Measurements from ENCODE around the gene CCDC144A.
"Not testable (repeated sequence)": the region's sequence is repeated elsewhere in the genome, so short reads cannot be mapped to it uniquely, and the experiment has no call there.

Gene CCDC144A

DNA sequence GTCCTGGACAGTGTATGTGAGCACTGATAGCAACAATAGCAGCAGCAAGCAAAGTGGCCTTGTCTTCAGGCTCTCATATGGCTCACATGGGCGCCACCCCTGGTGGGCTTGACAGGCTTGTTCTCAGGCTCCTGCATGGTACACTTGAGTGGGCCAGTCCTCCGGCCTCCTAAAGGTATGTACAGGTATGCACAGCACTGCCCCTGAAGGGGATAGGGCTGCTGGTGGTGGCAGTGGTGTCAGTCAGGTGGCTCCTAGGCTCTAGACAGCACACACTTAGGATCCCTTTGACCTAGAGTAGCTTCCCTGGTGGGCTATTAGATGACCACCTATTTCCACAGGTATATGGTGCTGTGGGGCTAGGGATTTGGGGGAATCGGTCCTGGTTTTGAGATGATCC lies 67.5 kb downstream of the CCDC144A start:
- not testable (repeated sequence) for DNase-seq (ENCODE audit: low read depth in 2 of 2)

DNA sequence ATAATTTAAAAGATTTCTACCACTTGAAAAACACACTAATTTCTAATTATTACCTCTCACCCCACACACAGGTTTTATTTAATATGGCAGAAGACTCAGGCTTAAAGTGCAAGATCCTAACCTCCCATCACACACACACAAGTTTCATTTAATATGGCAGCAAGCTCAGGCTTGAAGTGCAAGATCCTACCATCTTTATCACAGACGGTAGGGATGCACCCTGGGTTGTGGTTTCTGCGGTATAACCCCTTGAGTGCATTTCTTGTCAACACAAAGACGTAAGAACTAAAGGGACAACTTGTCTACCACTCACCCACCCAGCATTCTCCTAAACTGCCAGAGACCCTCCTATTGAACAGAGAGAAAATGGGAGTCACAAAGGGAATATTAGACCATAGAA lies 68.1 kb downstream of the CCDC144A start:
- not testable (repeated sequence) for DNase-seq (ENCODE audit: low read depth in 2 of 2)

DNA sequence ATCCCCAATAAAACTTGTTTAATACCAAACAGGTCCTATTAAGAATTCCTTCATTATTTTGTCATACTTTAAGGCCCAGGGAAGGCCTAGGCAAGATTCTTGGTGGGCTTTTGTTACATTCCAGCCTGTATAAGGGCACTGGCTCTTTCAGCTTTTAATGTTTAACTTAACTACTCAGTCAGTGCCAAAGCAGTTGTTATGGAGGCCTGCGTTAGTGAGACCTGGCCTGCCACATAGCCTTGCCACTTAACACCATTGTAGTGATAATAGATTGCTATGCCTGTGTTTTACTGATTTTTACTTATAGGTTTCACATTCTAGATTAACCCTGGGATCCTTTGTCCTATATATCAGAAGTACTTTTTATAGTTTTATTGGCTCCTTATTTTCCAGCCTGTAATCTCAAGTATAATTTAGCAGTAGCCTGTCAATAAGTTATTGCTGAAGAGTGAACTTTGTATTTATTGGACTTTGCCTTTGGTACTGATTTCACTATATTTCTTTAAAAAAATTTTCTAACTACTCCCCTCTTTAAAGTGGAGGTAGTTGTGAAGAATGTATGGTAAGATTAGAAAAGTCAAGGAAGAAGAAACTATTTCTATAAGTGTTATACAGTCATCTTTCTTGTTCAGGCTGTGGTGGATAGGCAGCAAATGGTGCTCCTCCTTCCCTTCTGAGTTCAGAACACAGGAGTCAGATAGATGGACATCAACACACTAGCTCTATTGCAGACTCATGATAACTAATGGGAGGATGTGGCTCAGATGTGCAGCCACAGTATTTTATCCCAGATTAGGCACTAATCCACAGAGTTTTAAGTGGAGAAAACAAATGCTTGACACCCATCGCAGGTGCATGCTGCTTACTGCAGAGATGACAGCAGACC lies 78.5 kb downstream of the CCDC144A start:
- not testable (repeated sequence) for DNase-seq (ENCODE audit: low read depth in 2 of 2)

DNA sequence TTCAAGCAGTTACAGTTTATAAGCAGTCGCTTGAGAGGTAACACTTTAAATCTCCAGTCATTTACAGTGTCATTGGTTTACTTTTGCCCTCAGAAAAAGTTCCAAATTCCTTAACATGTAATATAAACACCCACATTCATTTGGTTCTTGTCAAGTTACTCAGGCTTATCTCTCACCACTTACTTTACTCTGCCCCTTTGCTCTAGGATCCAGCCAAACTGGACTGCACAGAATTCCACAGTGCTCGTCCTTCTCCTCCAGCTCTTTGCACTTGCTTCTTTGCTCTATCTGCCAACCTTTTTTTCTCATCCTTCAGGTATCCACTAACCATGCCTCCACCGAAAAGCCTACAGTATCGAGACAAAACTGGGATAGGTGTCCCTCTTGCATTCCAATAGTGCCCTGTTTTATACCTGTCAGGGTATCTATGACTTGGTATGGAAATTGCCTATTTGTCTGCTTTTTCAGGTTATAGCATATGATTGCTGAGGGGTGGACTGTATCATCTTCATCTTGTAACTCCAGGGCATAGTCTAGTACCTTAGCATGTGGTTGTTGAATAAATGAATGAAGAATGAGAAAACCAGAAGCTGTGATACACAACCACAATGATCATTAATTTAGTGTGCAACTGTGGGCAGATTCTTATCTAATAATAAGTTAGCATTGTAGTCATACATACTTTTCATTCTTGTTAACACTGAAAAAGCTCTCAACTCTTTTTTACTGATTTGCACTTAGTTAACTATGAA lies 82.5 kb downstream of the CCDC144A start:
- not testable (repeated sequence) for DNase-seq (ENCODE audit: low read depth in 2 of 2)

DNA sequence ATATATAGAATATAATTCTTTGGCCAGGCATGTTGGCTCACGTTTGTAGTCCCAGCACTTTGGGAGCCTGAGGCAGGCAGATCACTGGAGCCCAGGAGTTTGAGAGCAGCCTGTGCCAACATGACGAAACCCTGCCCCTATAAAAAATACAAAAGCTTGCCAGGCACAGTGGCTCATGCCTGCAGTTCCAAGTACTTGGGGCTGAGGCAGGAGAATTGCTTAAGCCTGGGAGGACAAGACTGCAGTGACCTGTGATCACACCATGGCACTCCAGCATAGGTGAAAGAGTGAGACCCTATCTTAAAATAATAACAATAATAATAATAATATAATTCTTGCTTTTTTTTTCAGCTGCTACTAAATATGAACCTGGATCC lies 83.1 kb downstream of the CCDC144A start:
- not testable (repeated sequence) for DNase-seq (ENCODE audit: low read depth in 2 of 2)

DNA sequence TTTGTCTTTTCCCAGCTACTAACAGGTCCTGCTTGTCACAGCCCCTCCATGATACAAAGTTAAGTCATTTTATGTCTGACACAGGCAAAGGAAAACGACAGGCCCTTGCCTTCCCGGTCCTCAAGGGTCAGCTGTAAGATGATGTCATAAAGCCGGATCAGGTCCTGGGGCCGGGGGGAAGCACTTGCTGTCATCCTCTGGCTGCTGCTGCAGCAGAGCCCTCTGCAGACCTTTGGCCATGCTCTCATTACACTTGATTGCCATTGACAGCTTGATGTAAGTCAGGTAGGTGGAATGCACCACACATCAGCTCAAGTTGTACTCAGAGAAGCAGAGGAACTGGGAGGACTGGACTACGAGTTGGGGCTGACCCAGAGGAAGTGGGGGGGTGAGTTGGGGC lies 97.8 kb downstream of the CCDC144A start:
- DNase-seq (ENCODE audit: low read depth in 2 of 2), result not testable (repeated sequence)

DNA sequence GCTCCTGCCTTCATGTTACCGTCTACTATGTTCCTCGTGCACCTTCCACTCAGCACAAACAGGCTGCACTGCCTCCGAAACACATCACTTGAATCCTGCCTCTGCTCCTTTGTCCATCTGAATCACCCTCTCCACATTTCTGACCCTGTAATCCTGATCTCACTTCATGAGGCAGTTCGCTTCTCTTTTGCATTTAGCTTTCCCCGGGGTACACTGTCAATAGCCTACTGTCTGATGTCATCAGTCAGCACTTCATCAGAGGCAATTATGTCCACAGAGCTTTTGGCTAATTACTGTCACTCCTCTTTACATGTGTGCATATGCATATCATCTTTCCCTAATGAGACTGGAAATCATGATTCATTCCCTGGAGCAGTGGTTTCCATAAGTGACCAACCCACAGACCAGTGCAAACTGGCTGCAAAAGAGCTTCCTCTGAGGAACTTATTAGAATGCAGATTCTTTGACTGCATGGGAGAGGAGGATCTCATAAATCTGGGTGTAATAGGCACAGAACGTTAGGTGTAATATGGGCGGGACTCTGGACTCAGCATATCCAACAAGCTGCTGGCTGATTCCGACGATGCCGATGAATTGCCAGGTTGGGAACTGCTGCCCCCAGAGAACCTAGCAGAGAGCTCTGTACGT lies 99.0 kb downstream of the CCDC144A start:
- DNase-seq (ENCODE audit: low read depth in 2 of 2), result not testable (repeated sequence)

DNA sequence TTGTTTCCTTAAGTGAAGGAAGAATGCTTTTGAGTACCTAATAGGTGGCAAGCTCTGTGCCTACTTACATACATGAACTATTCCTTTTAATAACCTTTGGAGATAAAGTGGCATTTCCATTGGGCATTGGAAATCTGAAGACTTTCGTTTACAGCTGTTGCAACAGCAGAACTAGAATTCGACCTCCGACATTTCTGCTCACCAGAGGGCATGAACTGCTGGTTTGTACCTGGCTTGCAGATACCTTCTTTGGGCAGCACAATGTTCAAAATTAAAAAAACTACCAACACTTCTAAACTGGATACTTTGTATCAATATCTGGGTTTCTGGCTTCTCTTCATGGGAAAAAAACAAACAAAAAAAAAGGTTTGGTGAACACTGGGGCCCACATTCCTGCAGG lies 99.6 kb downstream of the CCDC144A start:
- DNase-seq (ENCODE audit: low read depth in 2 of 2), result not testable (repeated sequence)

DNA sequence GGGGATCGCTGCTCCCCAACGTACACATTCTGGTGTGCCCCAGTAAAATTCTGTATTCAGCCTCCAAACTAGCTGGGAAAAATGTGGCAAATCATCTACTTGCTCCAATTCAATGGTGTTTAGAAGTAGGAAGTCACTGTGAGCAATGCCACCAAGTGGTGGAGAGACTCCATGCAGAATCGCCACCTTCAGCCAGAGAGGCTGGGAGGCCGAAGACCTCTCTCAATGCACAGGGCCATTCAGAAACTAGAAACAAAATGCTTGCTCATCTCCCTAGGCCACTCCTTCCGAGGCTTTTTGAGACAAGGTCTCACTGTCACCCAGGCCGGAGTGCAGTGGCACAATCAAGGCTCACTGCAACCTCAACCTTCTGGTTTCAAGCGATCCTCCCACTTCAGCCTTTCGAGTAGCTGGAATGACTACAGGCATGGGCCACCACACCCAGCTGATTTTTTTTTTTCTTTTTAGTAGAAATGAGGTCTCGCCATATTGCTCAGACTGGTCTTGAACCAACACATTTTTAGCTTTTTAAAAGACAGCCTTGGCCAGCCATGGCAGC lies 100.4 kb downstream of the CCDC144A start:
- DNase-seq (ENCODE audit: low read depth in 2 of 2), result not testable (repeated sequence)

DNA sequence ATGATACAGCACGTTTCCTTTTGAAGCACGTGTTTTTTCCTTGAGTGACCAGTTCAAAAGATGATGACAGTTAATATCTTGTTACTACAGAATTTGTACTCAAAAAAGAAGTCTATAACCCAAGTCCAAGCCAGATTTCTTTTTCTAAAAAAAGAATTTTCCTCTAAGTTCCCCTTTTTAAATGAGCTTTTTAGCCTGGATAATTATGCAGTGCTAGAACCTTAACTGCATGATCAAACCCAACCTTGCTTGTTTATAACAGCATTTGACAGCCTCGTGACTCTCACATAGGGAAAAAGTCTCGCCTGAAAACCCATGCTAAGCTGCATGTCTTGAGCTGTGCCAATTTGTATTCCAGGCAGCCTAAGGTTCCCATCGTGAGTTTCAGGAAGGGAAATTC lies 104.2 kb downstream of the CCDC144A start:
- DNase-seq (ENCODE audit: low read depth in 2 of 2), result not testable (repeated sequence)

DNA sequence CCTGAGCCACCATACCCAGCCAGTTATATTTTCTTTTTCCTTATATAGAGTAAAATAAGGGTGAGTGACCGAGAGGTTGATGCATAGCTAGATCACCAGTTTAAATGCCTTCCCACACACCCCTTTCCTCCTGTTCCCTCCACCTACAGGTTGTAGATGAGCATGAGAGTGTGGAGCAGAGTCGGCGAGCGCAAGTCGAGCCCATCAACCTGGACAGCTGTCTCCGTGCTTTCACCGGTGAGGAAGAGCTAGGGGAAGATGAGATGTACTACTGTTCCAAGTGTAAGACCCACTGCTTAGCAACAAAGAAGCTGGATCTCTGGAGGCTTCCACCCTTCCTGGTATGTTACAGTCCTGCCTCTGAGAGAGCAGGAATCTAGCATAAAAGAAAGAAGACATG lies 105.9 kb downstream of the CCDC144A start:
- DNase-seq (ENCODE audit: low read depth in 2 of 2), result not testable (repeated sequence)

DNA sequence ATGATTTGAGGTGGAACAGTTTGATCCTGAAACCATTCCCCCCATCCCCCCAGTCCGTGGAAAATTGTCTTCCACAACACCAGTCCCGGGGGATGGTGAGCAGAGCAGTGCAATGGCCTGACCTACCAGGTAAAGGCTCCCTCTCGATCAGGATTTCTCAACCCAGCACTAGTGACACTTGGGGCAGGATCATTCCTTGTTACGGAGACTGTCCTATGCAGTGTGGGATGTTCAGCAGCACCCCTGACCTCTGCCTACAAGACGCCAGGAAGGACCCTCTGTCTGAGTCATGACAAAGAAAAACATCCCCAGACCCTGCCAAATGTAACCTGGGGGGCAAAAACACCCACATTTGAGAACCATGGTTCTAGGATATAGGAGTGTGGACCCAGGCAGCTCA lies 114.8 kb downstream of the CCDC144A start:
- not testable (repeated sequence) for DNase-seq (ENCODE audit: low read depth in 2 of 2)

DNA sequence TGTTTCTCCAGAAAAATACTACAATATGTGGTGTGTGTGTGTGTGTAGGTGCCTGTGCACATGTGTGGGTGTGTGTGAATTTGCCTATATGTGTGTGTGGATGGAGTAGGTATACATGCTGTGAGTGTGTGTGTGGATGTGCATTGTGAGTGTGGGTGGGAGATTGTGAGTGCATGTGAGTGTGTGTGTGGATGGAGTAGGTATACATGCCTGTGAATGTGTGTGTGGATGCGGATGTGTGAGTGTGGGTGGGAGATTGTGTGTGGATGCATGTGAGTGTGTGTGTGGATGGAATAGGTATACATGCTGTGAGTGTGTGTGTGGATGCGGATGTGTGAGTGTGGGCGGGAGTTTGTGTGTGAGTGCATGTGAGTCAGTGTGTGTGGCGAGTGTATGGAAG lies 116.6 kb downstream of the CCDC144A start:
- DNase-seq (ENCODE audit: low read depth in 2 of 2), result not testable (repeated sequence)

DNA sequence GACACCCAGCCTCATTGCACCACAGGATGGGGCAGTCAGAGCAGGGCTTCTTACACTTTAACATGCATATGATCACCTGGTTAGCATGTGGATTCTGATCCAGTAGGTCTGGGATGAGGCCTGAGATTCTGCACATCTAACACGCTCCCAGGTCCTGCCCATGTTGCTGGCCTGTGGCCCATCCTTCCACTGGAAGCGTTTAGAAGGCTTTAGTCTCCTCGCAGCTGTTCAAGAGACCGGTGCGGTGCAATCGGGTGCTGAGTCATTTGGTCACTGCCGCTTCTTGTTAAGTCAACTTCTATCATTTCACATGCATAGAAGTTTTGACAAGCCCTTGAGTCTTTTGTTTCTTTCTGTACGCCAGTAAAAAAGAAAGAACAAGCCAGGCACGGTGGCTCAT lies 117.6 kb downstream of the CCDC144A start:
- not testable (repeated sequence) for DNase-seq (ENCODE audit: low read depth in 2 of 2)

DNA sequence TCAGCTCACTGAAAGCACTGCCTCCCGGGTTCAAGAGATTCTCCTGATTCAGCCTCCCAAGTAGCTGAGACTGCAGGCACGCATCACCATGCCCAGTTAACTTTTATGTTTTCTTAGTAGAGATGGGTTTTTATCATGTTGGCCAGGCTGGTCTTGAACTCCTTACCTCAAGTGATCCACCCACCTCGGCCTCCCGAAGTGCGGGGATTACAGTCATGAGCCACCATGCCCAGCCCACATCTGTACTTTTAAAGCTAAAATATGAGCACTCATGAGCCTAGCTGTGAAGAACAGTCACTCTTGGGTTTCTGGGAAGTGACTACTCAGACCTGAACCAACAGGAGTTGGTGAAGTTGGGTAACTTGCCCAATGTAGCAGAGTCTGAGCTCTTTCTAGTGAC lies 120.2 kb downstream of the CCDC144A start:
- not testable (repeated sequence) for DNase-seq (ENCODE audit: low read depth in 2 of 2)

DNA sequence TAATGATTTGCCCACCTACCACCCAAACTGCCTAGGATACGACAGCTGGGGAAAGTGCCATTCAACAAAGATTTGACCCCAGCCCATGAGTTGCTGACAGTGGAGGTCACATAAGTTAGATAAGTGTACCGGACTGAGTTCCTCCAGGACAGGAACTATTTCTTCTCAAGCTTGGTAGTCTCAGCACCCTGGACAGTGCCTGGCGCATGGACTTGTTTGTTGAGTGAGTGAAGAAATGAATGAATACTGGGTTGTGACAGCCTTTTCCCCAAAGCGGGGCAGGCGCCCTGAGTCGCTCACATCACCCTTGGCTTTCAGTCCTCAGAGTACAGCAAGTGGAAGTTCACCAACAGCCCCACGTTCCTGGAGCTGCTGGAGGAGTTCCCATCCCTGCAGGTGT lies 122.1 kb downstream of the CCDC144A start:
- not testable (repeated sequence) for DNase-seq (ENCODE audit: low read depth in 2 of 2)

DNA sequence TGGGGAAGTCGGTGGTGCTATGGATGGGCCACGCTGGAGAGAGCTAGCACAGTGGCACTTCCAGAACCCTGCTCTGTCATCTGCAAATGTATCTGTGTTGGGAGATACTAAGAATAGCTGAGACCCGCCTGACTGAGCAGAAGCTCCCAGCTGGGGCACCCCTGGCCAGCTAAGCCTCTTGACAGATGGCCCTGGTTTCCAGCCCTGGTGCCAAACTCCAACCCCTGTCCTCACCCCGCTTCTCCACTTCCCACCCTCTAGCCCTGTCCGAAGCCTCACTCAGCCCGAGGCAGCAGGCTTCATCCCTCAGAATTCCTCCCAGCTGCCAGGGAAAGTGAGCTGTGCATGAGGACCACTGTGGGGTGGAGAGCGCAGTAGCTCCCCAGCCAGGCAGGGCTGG lies 124.4 kb downstream of the CCDC144A start:
- DNase-seq (ENCODE audit: low read depth in 2 of 2), result no peak

DNA sequence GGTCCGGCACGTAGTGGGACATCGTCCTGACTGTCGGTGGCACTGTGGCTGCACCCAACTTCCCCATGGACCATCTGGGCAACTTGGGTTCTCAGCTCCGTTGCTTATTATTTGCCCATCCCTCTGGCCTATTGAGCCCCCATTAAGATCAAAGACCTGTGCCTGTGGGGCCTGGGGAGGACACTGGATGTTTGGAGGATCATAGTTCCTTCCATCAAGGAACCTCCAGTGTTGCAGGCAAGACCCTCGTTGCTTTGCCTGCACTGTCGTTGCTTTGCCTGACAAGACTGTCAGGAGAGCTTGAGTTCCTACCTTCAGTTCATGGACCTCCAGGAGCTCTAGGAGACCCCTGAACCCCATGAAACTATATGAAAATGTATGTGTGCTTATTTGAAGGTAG lies 127.2 kb downstream of the CCDC144A start:
- DNase-seq (ENCODE audit: low read depth in 2 of 2), result no peak

DNA sequence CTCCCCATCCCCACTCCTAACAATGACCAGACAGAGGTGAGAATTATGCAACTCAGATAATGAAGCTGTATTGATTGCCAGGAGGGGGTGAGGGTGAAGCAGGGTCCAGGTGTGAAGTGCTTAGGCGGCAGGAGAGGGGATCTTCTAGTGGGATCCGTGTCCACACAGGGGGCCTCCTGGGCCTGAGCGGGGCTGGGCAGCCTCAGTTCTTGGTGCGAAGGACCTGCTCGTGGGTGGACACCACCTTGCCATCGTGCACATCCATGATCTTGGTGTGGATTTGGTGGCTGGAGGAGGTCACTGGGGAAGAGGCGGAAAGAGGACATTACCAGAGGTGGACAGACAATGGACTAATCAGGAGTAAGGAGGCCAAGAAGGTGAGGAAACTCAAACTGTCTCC lies 127.9 kb downstream of the CCDC144A start:
- DNase-seq (ENCODE audit: low read depth in 2 of 2), result not testable (repeated sequence)

DNA sequence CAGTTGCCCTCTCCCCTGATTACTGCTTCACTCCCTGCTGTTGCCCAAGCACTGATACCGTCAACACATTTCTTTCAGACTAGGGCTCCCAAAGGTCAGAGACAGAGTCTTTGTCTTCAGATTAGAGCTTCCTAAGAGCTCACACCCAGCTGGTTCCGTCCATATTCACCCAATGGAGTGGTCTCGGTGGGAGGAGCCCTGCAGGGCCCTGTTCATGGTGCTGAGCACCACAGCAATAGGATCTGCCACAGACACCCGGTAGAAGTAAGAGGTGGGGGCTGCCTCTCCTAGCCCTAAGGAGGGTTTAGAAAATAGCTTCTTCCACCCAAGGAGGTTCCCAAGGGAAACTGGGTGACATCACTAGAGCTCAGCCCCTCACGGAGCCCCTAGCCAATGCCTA lies 128.3 kb downstream of the CCDC144A start:
- DNase-seq (ENCODE audit: low read depth in 2 of 2), result no peak

DNA sequence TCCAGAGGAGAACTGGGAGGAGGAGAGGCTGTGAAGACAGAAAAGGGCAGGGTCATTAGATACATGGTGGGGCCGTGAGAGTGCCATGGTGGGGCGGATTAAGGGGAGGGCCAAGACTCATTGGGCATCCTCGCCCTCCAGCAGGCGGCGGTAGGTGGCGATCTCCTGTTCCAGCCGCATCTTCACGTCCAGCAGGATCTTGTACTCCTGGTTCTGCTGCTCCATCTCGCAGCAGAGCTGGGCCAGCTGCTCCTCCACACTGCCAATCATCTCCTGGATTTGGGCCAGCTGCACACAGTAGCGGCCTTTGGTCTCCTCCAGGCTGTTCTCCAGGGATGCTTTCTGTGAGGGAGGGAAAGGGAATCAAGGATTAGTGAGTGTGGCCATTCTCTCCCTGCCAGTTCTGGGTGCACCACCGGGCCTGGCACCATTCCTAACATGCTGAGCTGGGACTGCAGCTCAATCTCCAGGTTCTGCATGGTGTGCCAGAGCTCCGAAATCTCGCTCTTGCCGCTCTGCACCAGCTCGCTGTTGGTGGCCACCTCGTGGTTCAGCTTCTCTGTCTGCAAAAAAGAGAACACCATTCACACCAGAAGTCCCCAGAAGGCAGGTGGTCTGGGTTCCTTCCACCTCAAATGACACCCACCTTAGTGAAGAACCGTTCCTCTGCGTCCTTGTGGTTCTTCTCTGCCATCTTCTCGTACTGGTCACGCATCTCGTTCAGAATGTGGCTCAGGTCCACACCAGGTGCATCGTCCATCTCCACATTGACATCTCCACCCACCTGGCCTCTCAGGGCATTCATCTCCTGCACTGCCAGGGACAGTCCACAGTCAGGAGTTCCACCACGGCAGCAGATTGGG lies 129.0 kb downstream of the CCDC144A start:
- no peak for DNase-seq (ENCODE audit: low read depth in 2 of 2)
